ENCODE data around the gene LURAP1L.

Gene LURAP1L

GRCh38 chr9:12813533-12813932 lies 38.7 kb downstream of the LURAP1L start:
- TF ChIP-seq CTCF (conservative IDR thresholded peaks at IDR 0.05; ENCODE audit: low read length) (no peak), EZH2phosphoT487 (IDR thresholded peaks at IDR 0.05; ENCODE audit: borderline replicate concordance) (no peak)
- Histone ChIP-seq H2AFZ (ENCODE audit: low read length) (no peak overlapping the region), H3K9ac (ENCODE audit: low read depth, low read length, poor library complexity, severe bottlenecking) (no peak overlapping the region)

GRCh38 chr9:12813960-12814876 lies 39.4 kb downstream of the LURAP1L start:
- no peaks in the 10 kb centered on the region for H3K79me2 ChIP-seq (ENCODE audit: insufficient read depth, low read length)
- H3K36me3 ChIP-seq (ENCODE audit: insufficient read depth, low read length): no peaks in the 10 kb centered on the region
- H3K27me3 ChIP-seq (ENCODE audit: insufficient read depth, low read length, poor library complexity, severe bottlenecking): no peaks in the 10 kb centered on the region
- TF ChIP-seq CTCF (conservative IDR thresholded peaks at IDR 0.05; ENCODE audit: low read length) (no peak), EZH2phosphoT487 (IDR thresholded peaks at IDR 0.05; ENCODE audit: borderline replicate concordance) (no peak)
- H4K20me1 ChIP-seq (ENCODE audit: insufficient read depth, low read length, poor library complexity, severe bottlenecking): no peaks in the 10 kb centered on the region
- no peak overlapping the region for H3K4me3 ChIP-seq (ENCODE audit: low read length, poor library complexity, severe bottlenecking)
- no peaks in the 10 kb centered on the region for H3K4me1 ChIP-seq (ENCODE audit: insufficient read depth, low read length, poor library complexity, severe bottlenecking)
- no peak overlapping the region for H2AFZ ChIP-seq (ENCODE audit: low read length)
- no peaks in the 10 kb centered on the region for H3F3A ChIP-seq (ENCODE audit: low read depth)
- H3K4me2 ChIP-seq (ENCODE audit: low read depth, low read length, poor library complexity, severe bottlenecking): no peak overlapping the region
- H3K9me2 ChIP-seq (replicated peaks; ENCODE audit: low read depth, low read length): no peaks in the 10 kb centered on the region
- H3K9ac ChIP-seq (ENCODE audit: low read depth, low read length, poor library complexity, severe bottlenecking): no peak overlapping the region
- no peaks in the 10 kb centered on the region for H3K9me3 ChIP-seq (ENCODE audit: insufficient read depth, low read depth, low read length)

More at GRCh38 chr9:12813533-12813932, 38.7 kb downstream of the LURAP1L start:
- Histone ChIP-seq H4K20me1 (ENCODE audit: insufficient read depth, low read length, poor library complexity, severe bottlenecking) (no peaks in the 10 kb centered on the region), H3K79me2 (ENCODE audit: insufficient read depth, low read length) (no peaks in the 10 kb centered on the region), H3K4me2 (ENCODE audit: low read depth, low read length, poor library complexity, severe bottlenecking) (no peak overlapping the region), H3K27me3 (ENCODE audit: insufficient read depth, low read length, poor library complexity, severe bottlenecking) (no peaks in the 10 kb centered on the region), H3K4me3 (ENCODE audit: low read length, poor library complexity, severe bottlenecking) (no peak overlapping the region), H3K36me3 (ENCODE audit: insufficient read depth, low read length) (no peaks in the 10 kb centered on the region), H3F3A (ENCODE audit: low read depth) (no peaks in the 10 kb centered on the region), H3K9me2 (replicated peaks; ENCODE audit: low read depth, low read length) (no peaks in the 10 kb centered on the region), H3K9me3 (ENCODE audit: insufficient read depth, low read depth, low read length) (no peaks in the 10 kb centered on the region), H3K4me1 (ENCODE audit: insufficient read depth, low read length, poor library complexity, severe bottlenecking) (no peaks in the 10 kb centered on the region)

GRCh38 chr9:12814877-12815237 lies 40.0 kb downstream of the LURAP1L start:
- no peaks in the 10 kb centered on the region for H3K9me3 ChIP-seq (ENCODE audit: insufficient read depth, low read depth, low read length)
- no peak overlapping the region for H3K9ac ChIP-seq (ENCODE audit: low read depth, low read length, poor library complexity, severe bottlenecking)
- H3K36me3 ChIP-seq (ENCODE audit: insufficient read depth, low read length): no peaks in the 10 kb centered on the region
- no peaks in the 10 kb centered on the region for H3K79me2 ChIP-seq (ENCODE audit: insufficient read depth, low read length)
- no peaks in the 10 kb centered on the region for H3K9me2 ChIP-seq (replicated peaks; ENCODE audit: low read depth, low read length)
- no peak overlapping the region for H3K4me2 ChIP-seq (ENCODE audit: low read depth, low read length, poor library complexity, severe bottlenecking)
- no peak overlapping the region for H3K4me3 ChIP-seq (ENCODE audit: low read length, poor library complexity, severe bottlenecking)
- H4K20me1 ChIP-seq (ENCODE audit: insufficient read depth, low read length, poor library complexity, severe bottlenecking): no peaks in the 10 kb centered on the region
- no peaks in the 10 kb centered on the region for H3K27me3 ChIP-seq (ENCODE audit: insufficient read depth, low read length, poor library complexity, severe bottlenecking)
- TF ChIP-seq EZH2phosphoT487 (IDR thresholded peaks at IDR 0.05; ENCODE audit: borderline replicate concordance) (no peak), CTCF (conservative IDR thresholded peaks at IDR 0.05; ENCODE audit: low read length) (no peak)
- H3K4me1 ChIP-seq (ENCODE audit: insufficient read depth, low read length, poor library complexity, severe bottlenecking): no peaks in the 10 kb centered on the region
- H3F3A ChIP-seq (ENCODE audit: low read depth): no peaks in the 10 kb centered on the region
- no peak overlapping the region for H2AFZ ChIP-seq (ENCODE audit: low read length)

All from Loucy (cell line).